ENCODE data around the gene SEC11A. TPM values are rescaled to one million over a fixed set of nuclear protein-coding genes. Genes with fewer than 3 reads are reported as not detected.

The SEC11A gene
- total RNA-seq, 2 experiments from 2014 or later: 82.3 to 87.8 TPM

DNA sequence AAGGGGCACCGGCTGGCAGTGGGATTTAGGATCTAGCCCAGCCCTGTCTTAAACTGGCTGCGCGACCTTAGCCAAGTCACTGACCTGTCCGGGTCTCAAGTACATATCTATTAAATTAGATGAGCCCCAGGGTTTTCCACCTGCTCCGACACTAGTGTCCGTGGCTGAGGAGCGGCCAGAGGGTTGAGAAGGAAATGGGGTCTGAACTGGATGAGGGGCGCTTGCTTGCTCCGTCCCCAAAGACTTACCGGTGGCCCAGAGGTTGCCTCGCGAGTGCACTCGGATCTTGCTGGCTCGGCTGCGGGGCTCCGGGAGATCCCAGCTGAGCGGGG, 58.2 kb downstream of the SEC11A start:
- H3K27me3 Mint-ChIP-seq: no peaks in the 10 kb centered on the region
- POLR2A ChIA-PET: interaction anchor here (1.3 to 1.7 kb wide), 4 partner anchors 10 to 111 kb away, joined by 4 to 5 read pairs (median 4); partner anchors contain the start of gene SEC11A
- no peaks in the 10 kb centered on the region for H3K9me3 Mint-ChIP-seq
- CTCF ChIA-PET: interaction anchor here (1.2 to 2.9 kb wide), 4 partner anchors 26 to 87 kb away, joined by 4 to 13 read pairs (median 6); no protein-coding TSS in a partner anchor
- no peak for ATAC-seq
- TF ChIP-seq, protein P1, sequence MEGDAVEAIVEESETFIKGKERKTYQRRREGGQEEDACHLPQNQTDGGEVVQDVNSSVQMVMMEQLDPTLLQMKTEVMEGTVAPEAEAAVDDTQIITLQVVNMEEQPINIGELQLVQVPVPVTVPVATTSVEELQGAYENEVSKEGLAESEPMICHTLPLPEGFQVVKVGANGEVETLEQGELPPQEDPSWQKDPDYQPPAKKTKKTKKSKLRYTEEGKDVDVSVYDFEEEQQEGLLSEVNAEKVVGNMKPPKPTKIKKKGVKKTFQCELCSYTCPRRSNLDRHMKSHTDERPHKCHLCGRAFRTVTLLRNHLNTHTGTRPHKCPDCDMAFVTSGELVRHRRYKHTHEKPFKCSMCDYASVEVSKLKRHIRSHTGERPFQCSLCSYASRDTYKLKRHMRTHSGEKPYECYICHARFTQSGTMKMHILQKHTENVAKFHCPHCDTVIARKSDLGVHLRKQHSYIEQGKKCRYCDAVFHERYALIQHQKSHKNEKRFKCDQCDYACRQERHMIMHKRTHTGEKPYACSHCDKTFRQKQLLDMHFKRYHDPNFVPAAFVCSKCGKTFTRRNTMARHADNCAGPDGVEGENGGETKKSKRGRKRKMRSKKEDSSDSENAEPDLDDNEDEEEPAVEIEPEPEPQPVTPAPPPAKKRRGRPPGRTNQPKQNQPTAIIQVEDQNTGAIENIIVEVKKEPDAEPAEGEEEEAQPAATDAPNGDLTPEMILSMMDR (IDR thresholded peaks at IDR 0.05): no peak
- intact Hi-C loops (cut with micrococcal nuclease): loop anchor here (5.0 to 10.0 kb wide), 3 partner anchors 90 to 217 kb away; partner anchors contain the start of gene ZNF592
- H3K36me3 Mint-ChIP-seq (ENCODE audit: low read depth): peaks cover 1% of the 10 kb centered on the region
- H3K4me3 Mint-ChIP-seq: peak overlapping the region; percentile 69
- peak overlapping the region; percentile 67 for H3K27ac Mint-ChIP-seq
- peaks cover 36% of the 10 kb centered on the region for H3K4me1 Mint-ChIP-seq (ENCODE audit: low read depth)
- no peak for DNase-seq

DNA sequence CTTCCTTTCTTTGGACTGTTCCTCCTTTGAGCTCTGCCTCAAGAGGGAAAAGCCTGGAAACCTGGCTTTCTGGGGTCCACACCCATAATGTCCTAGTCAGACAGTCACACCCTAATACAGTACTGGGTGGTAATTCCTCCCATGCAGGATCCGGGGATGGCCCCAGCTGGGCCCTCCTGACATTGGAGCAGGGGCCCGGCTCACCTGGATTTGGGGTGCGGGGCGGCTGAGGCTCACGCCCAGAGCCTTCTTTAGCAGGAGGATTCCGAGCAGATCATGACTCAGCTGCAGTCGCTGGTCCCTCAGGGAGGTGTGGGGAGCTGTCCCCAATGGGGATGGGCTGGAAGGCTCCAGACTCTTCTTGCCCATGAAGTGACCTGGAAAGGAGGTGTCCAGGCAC, 59.0 kb downstream of the SEC11A start:
- Mint-ChIP-seq H3K4me1 (ENCODE audit: low read depth) (peaks cover 42% of the 10 kb centered on the region), H3K36me3 (ENCODE audit: low read depth) (peaks cover 6% of the 10 kb centered on the region), H3K9me3 (no peaks in the 10 kb centered on the region), H3K27ac (peak overlapping the region; percentile 67), H3K27me3 (no peaks in the 10 kb centered on the region), H3K4me3 (peak overlapping the region; percentile 69)
- TF ChIP-seq, protein P1 (IDR thresholded peaks at IDR 0.05): no peak
- ChIA-PET CTCF (interaction anchor here (1.1 to 4.7 kb wide), 5 partner anchors 58 to 221 kb away, joined by 3 to 33 read pairs (median 7); partner anchors contain the start of gene ZSCAN2), POLR2A (interaction anchor here (1.1 to 1.6 kb wide), 3 partner anchors 10 to 59 kb away, joined by 3 to 5 read pairs (median 4); partner anchors contain the start of gene SEC11A)
- DNase-seq: no peak
- intact Hi-C loops (cut with micrococcal nuclease): loop anchor here (5.0 to 10.0 kb wide), 3 partner anchors 90 to 218 kb away; partner anchors contain the start of gene ZNF592
- ATAC-seq: no peak

DNA sequence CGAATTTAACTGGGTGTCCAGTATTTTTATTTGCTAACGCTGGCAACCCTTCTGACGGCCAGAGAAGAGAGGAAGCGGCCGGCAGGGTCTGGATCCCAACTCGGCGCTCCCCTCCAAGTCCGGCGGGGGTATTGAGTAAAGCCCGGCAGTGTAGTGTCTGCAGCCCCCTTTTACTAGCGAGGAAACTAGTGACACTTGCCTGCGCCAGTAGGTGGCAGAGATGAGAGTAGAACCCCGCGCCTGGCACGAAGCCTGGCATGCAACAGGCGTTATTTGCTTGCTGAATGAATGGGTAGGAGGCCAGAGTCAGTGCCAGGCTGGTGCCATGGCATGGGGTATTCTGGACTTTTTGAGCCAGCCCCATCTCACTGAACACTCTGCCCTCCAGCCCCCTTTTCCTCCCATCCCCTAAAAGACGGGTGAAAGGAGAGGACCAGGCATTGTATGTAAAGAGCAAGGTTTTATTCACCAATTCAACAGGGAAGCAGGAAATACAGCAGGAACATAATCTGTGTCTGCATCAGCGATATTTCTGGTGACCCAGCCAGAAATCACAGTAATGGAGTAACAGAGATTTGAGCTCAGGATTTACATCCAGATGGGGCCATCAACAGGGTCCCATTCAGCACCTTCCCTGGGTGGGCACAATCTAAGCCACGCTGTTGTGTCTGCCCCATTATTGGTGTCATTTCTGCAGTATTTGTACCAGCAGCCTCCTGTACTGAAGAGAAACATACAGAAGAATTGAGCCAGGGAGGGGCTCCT, 61.1 kb downstream of the SEC11A start:
- Mint-ChIP-seq H3K4me3 (peak overlapping the region; percentile 94), H3K27me3 (no peaks in the 10 kb centered on the region), H3K27ac (peak overlapping the region; percentile 79), H3K9me3 (no peaks in the 10 kb centered on the region), H3K4me1 (ENCODE audit: low read depth) (peaks cover 46% of the 10 kb centered on the region), H3K36me3 (ENCODE audit: low read depth) (peaks cover 12% of the 10 kb centered on the region)
- intact Hi-C loops (cut with micrococcal nuclease): loop anchor here (5.0 to 10.0 kb wide), 3 partner anchors 92 to 220 kb away; partner anchors contain the start of gene ZNF592
- ChIA-PET CTCF (interaction anchor here (0.7 to 4.7 kb wide), 17 partner anchors 11 to 273 kb away, joined by 3 to 33 read pairs (median 4); partner anchors contain the start of gene ZSCAN2), POLR2A (interaction anchor here (0.8 to 3.6 kb wide), 17 partner anchors 10 to 136 kb away, joined by 3 to 21 read pairs (median 5); partner anchors contain the start of genes SEC11A and ZSCAN2)
- ATAC-seq (peak; percentile 64), DNase-seq (peak; percentile 89)
- TF ChIP-seq, protein P1 (IDR thresholded peaks at IDR 0.05): peak; percentile 87

DNA sequence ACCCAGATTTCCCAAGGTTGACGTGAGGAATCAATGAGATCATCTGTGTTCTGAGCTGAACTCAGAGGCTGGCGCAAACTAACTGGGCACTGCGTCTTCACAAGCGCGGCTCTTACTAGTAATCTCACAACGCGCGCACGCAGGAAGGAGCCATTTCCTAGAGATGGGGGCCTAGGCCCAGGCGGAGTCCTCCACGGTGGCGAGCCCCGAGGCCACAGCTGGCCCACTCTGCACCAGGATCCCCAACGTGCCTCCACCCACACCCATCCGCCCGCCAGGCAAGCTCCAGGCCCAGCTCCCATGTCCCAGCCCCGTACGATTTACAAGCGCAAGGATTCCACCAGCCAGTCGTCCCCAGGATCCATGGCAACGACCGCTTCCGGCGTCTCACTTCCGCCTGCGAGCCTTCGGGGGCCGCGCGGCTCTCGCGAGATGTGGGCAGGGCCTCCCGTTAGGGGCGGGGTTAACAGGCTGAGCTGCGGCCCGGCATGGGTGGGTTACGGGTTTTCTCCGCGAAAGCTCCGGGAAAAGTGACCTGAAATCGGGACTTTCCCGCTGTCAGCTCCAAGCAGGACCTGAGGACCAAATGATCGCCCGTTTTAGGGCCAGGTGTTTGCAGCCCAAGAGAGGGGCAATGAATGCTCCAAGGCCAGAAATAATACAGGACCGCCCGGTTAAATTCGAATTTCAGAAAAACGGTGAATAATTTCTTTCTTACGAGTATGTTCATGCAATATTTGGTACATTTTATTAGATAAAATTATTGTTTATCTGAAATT, 61.8 kb downstream of the SEC11A start, which contains the start of gene WDR73:
Gene WDR73, minus strand, starts transcription at position 374 of the 779 bp plus-strand sequence. Its CDS starts 9 bp downstream, at position 365.
- Mint-ChIP-seq H3K9me3 (no peaks in the 10 kb centered on the region), H3K36me3 (ENCODE audit: low read depth) (peaks cover 13% of the 10 kb centered on the region), H3K4me3 (peak within 1 kb of the TSS; percentile 94), H3K4me1 (ENCODE audit: low read depth) (peaks cover 41% of the 10 kb centered on the region), H3K27me3 (no peaks in the 10 kb centered on the region), H3K27ac (peak within 1 kb of the TSS; percentile 97)
- ChIA-PET CTCF (interaction anchor here (0.6 to 4.7 kb wide), 20 partner anchors 11 to 327 kb away, joined by 3 to 33 read pairs (median 4); partner anchors contain the start of gene ZSCAN2), POLR2A (interaction anchor here (0.6 to 3.6 kb wide), 24 partner anchors 9 to 137 kb away, joined by 3 to 21 read pairs (median 4); partner anchors contain the start of genes SEC11A and ZSCAN2)
- intact Hi-C loops (cut with micrococcal nuclease): loop anchor here (10.0 kb wide), 1 partner anchor 221 kb away; no protein-coding TSS in a partner anchor
- DNase-seq (peak; percentile 98), ATAC-seq (peak; percentile 83)
- TF ChIP-seq, protein P1 (IDR thresholded peaks at IDR 0.05): no peak

Data from activated CD8-positive, alpha-beta T cell treated with anti-CD3 and anti-CD28 coated beads for 36 hours (primary cell).